K562 (cell line): ENCODE data around the gene ANKRD65. TPM values are rescaled to one million over a fixed set of nuclear protein-coding genes. Genes with fewer than 3 reads are reported as not detected.
A peak's percentile ranks its signal among the peaks of the same experiment; 100 is the strongest.

Experiments
- BRF1 ChIP-seq: IDR thresholded peaks from 3 replicates; pipeline ENCODE4 v1.6.1; 2011; ENCODE audit warnings: borderline replicate concordance, mild to moderate bottlenecking; ENCODE audit not compliant: insufficient read length; ENCODE audit errors: extremely low read depth
- GTF2E2 ChIP-seq: fragments of 200-800 bp; sonication (Bioruptor generic); IDR thresholded peaks from 2 replicates; pipeline ENCODE4 v1.6.1; 2016; ENCODE audit warnings: missing genetic modification characterization, missing compliant biosample characterization
- ID3 ChIP-seq, 2 experiments: fragments of 250-450 bp in 1 of 2; fragments of 450-650 bp in 1 of 2; sonication (Bioruptor Pico) in 1 of 2; IDR thresholded peaks; 2 replicates each; pipeline versions ENCODE4 v1.6.1 to v1.8.0; 2016 to 2021; ENCODE audit warnings: mild to moderate bottlenecking in 2 of 2, moderate library complexity in 2 of 2, missing compliant biosample characterization in 1 of 2, missing genetic modification characterization in 1 of 2
- MCM2 ChIP-seq: fragments of 450-650 bp; IDR thresholded peaks from 2 replicates; pipeline ENCODE4 v1.6.1; 2017; ENCODE audit warnings: low read depth, mild to moderate bottlenecking
- PREB ChIP-seq: sonication (generic); formaldehyde crosslinking; IDR thresholded peaks from 2 replicates; pipeline ENCODE4 v1.8.1; 2023; ENCODE audit warnings: mild to moderate bottlenecking, missing genetic modification reagents
- PTTG1 ChIP-seq: fragments of 450-650 bp; IDR thresholded peaks from 2 replicates; pipeline ENCODE4 v1.6.1; 2016; ENCODE audit warnings: low read depth, mild to moderate bottlenecking, missing genetic modification characterization, missing compliant biosample characterization
- RREB1 ChIP-seq: fragments of 250-450 bp; sonication (Bioruptor Pico); IDR thresholded peaks from 2 replicates; pipeline ENCODE4 v1.4.0; 2020
- TFAM ChIP-seq: fragments of 250-450 bp; sonication (Bioruptor Pico); conservative IDR thresholded peaks from 2 replicates; pipeline ENCODE4 v1.5.0; 2021; ENCODE audit warnings: mild to moderate bottlenecking, moderate library complexity
- ZBED1 ChIP-seq: IDR thresholded peaks from 2 replicates; pipeline ENCODE4 v1.6.1; 2014
- ZBTB26 ChIP-seq: fragments of 450-650 bp; formaldehyde crosslinking; IDR thresholded peaks from 2 replicates; pipeline ENCODE4 v1.4.0; 2022; ENCODE audit warnings: missing genetic modification characterization
- ZNF133 ChIP-seq: fragments of 250-450 bp; sonication (Bioruptor Pico); IDR thresholded peaks from 2 replicates; pipeline ENCODE4 v1.4.0; 2020; ENCODE audit warnings: mild to moderate bottlenecking
- polyA plus RNA-seq, 8 experiments: library from polyadenylated mRNA; depleted of rRNA in 4 of 8; stranded (reverse) in 5 of 8; unstranded in 3 of 8; fragments of >200 nt; fragmentation: Nextera tagmentation in 2 of 8; fragmentation: Illumina TruSeq in 1 of 8; extraction: Ambion mirVana in 2 of 8; extraction: Trizol in 1 of 8; gene quantifications; 2 replicates each; pipeline versions ENCODE4 v1.2.1 to v1.2.3, GENCODE V29; 2011 to 2014; ENCODE audit warnings: inconsistent platforms in 1 of 8, missing spikeins in 1 of 8
- total RNA-seq, 7 experiments: library from RNA; depleted of rRNA in 6 of 7; stranded (reverse); fragments of >200 nt in 6 of 7; fragmentation: Illumina TruSeq in 2 of 7; extraction: Trizol in 2 of 7; gene quantifications; 2 replicates each; pipeline versions ENCODE4 v1.2.1 to v1.2.3, GENCODE V29; 2011 to 2021; ENCODE audit warnings: low replicate concordance in 1 of 7

ANKRD65 gene
- total and polyA plus RNA-seq, 9 of the 15 experiments (the other 6 are each of a cell fraction or from before 2014, with no cell fraction given), result not detected

- no peak for TF ChIP-seq ID3 (CRISPR knock-in tag; IDR thresholded peaks at IDR 0.05)
- TF ChIP-seq ID3 (tag; IDR thresholded peaks at IDR 0.05), result peak; percentile 64; the same call in 1 of the 2 replicates
- no peak for TF ChIP-seq PTTG1 (tag)
- TF ChIP-seq RREB1 (CRISPR knock-in tag), result no peak
- TF ChIP-seq PREB (CRISPR knock-in tag), result no peak
- TF ChIP-seq BRF1, result no peak
- no peak for TF ChIP-seq ZBTB26
- no peak for TF ChIP-seq MCM2
- no peak for TF ChIP-seq ZBED1
- no peak for TF ChIP-seq GTF2E2 (tag)
- no peak for TF ChIP-seq ZNF133
- no peak for TF ChIP-seq TFAM
These were observed 20.2 kb upstream of the ANKRD65 start (continued) for GRCh38 chr1:1441002-1441888.
